Measurements from ENCODE around the gene CEP152. TPM values are rescaled to one million over a fixed set of nuclear protein-coding genes. Genes with fewer than 3 reads are reported as not detected.

CEP152 gene
- total and polyA plus RNA-seq, 4 donors: 0.30 to 9.7 (median 3.5) TPM

- H3K27me3 ChIP-seq (ENCODE audit: control insufficient read depth in 4 of 4, insufficient read depth in 4 of 4, low read length in 3 of 4): no peaks in the 10 kb centered on the region
- no peak overlapping the region for H3K4me3 ChIP-seq (ENCODE audit: low read depth in 1 of 3, low read length in 3 of 3)
- H3K4me1 ChIP-seq (ENCODE audit: control insufficient read depth in 4 of 4, insufficient read depth in 4 of 4, low read length in 3 of 4): no peaks in the 10 kb centered on the region
- WGBS: 44% methylated on average over 3 of the region's 3 CpGs
- no peak overlapping the region for H3K9ac ChIP-seq (ENCODE audit: low read depth in 1 of 2, low read length in 2 of 2)
- DNase-seq (ENCODE audit: low spot score): no peak
- H3K36me3 ChIP-seq (ENCODE audit: control insufficient read depth in 4 of 4, insufficient read depth in 3 of 4, low read depth in 1 of 4, low read length in 3 of 4): no peaks in the 10 kb centered on the region
- TF ChIP-seq HNF4A (conservative IDR thresholded peaks at IDR 0.05) (no peak), RXRA (IDR thresholded peaks at IDR 0.05) (no peak), RAD21 (IDR thresholded peaks at IDR 0.05) (peak in 1 of 2 donors; percentile 10), REST (IDR thresholded peaks at IDR 0.05) (no peak), GABPA (IDR thresholded peaks at IDR 0.05 in 1 of 2, conservative IDR thresholded peaks at IDR 0.05 in 1 of 2) (no peak), EGR1 (IDR thresholded peaks at IDR 0.05; ENCODE audit: low read depth in 2 of 2) (no peak), JUND (IDR thresholded peaks at IDR 0.05) (no peak)
- no peaks in the 10 kb centered on the region for H3K9me3 ChIP-seq (ENCODE audit: control insufficient read depth in 4 of 4, low read length in 3 of 4)
- no peak overlapping the region for H3K27ac ChIP-seq (ENCODE audit: low read depth in 1 of 2, low read length in 2 of 2)
Observed at GRCh38 chr15:48696627-48697312, 114.1 kb downstream of the CEP152 start.

- no peak overlapping the region for H3K4me3 ChIP-seq (ENCODE audit: low read depth in 1 of 3, low read length in 3 of 3)
- TF ChIP-seq SP1 (IDR thresholded peaks at IDR 0.05) (no peak), TAF1 (conservative IDR thresholded peaks at IDR 0.05) (no peak), EGR1 (IDR thresholded peaks at IDR 0.05; ENCODE audit: low read depth in 2 of 2) (no peak), YY1 (IDR thresholded peaks at IDR 0.05) (no peak), FOXA2 (IDR thresholded peaks at IDR 0.05) (no peak), FOXA1 (IDR thresholded peaks at IDR 0.05) (no peak), NR2F2 (IDR thresholded peaks at IDR 0.05) (no peak), RAD21 (IDR thresholded peaks at IDR 0.05) (no peak), GABPA (IDR thresholded peaks at IDR 0.05 in 1 of 2, conservative IDR thresholded peaks at IDR 0.05 in 1 of 2) (no peak)
- TF ChIP-seq, protein P1, sequence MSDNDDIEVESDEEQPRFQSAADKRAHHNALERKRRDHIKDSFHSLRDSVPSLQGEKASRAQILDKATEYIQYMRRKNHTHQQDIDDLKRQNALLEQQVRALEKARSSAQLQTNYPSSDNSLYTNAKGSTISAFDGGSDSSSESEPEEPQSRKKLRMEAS (IDR thresholded peaks at IDR 0.05): no peak
- TF ChIP-seq, protein P2, sequence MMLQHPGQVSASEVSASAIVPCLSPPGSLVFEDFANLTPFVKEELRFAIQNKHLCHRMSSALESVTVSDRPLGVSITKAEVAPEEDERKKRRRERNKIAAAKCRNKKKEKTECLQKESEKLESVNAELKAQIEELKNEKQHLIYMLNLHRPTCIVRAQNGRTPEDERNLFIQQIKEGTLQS (IDR thresholded peaks at IDR 0.05): no peak
- TF ChIP-seq, protein P3, sequence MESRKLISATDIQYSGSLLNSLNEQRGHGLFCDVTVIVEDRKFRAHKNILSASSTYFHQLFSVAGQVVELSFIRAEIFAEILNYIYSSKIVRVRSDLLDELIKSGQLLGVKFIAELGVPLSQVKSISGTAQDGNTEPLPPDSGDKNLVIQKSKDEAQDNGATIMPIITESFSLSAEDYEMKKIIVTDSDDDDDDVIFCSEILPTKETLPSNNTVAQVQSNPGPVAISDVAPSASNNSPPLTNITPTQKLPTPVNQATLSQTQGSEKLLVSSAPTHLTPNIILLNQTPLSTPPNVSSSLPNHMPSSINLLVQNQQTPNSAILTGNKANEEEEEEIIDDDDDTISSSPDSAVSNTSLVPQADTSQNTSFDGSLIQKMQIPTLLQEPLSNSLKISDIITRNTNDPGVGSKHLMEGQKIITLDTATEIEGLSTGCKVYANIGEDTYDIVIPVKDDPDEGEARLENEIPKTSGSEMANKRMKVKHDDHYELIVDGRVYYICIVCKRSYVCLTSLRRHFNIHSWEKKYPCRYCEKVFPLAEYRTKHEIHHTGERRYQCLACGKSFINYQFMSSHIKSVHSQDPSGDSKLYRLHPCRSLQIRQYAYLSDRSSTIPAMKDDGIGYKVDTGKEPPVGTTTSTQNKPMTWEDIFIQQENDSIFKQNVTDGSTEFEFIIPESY (IDR thresholded peaks at IDR 0.05): no peak
- H3K27me3 ChIP-seq (ENCODE audit: control insufficient read depth in 4 of 4, insufficient read depth in 4 of 4, low read length in 3 of 4): no peaks in the 10 kb centered on the region
- no peak overlapping the region for H3K9ac ChIP-seq (ENCODE audit: low read depth in 1 of 2, low read length in 2 of 2)
- H3K4me1 ChIP-seq (ENCODE audit: control insufficient read depth in 4 of 4, insufficient read depth in 4 of 4, low read length in 3 of 4): no peaks in the 10 kb centered on the region
- 75% methylated on average over 6 of the region's 6 CpGs for WGBS
- DNase-seq (ENCODE audit: low spot score): no peak
- H3K27ac ChIP-seq (ENCODE audit: low read depth in 1 of 2, low read length in 2 of 2): no peak overlapping the region
- no peaks in the 10 kb centered on the region for H3K9me3 ChIP-seq (ENCODE audit: control insufficient read depth in 4 of 4, low read length in 3 of 4)
- H3K36me3 ChIP-seq (ENCODE audit: control insufficient read depth in 4 of 4, insufficient read depth in 3 of 4, low read depth in 1 of 4, low read length in 3 of 4): no peaks in the 10 kb centered on the region
Observed at GRCh38 chr15:48695827-48696573, 114.9 kb downstream of the CEP152 start.
